Right kidney (tissue), 1 donor: ENCODE measurements around the gene ANO2.
"Not testable (repeated sequence)": the region's sequence is repeated elsewhere in the genome, so short reads cannot be mapped to it uniquely, and the experiment has no call there.

Experiments used
- DNase-seq: peaks from one replicate; pipeline ENCODE4 v3.0.0-alpha.2; 2016

ANO2 gene

GRCh38 chr12:5718680-5719079 is 226.4 kb downstream of the ANO2 start:
- DNase-seq: no peak

GRCh38 chr12:5718073-5718472 is 227.0 kb downstream of the ANO2 start:
- no peak for DNase-seq

GRCh38 chr12:5716976-5717375 is 228.1 kb downstream of the ANO2 start:
- no peak for DNase-seq

GRCh38 chr12:5716201-5716600 is 228.9 kb downstream of the ANO2 start:
- DNase-seq: no peak

- DNase-seq: no peak
These were observed 230.0 kb downstream of the ANO2 start for GRCh38 chr12:5715021-5715420.

- DNase-seq: no peak
These were observed 231.4 kb downstream of the ANO2 start for GRCh38 chr12:5713599-5714081.

- DNase-seq: no peak
These were observed 234.7 kb downstream of the ANO2 start for GRCh38 chr12:5710260-5710878.

- no peak for DNase-seq
These were observed 236.7 kb downstream of the ANO2 start for GRCh38 chr12:5708371-5708770.

- DNase-seq: no peak
These were observed 238.8 kb downstream of the ANO2 start for GRCh38 chr12:5706247-5706646.

- DNase-seq: no peak
These were observed 239.3 kb downstream of the ANO2 start for GRCh38 chr12:5705791-5706190.

- no peak for DNase-seq
These were observed 250.2 kb downstream of the ANO2 start for GRCh38 chr12:5694759-5695409.

- no peak for DNase-seq
These were observed 252.2 kb downstream of the ANO2 start for GRCh38 chr12:5692850-5693249.

GRCh38 chr12:5691943-5692342 is 253.1 kb downstream of the ANO2 start:
- DNase-seq: no peak

- DNase-seq: no peak
These were observed 254.8 kb downstream of the ANO2 start for GRCh38 chr12:5690240-5690639.

- DNase-seq: no peak
These were observed 255.3 kb downstream of the ANO2 start for GRCh38 chr12:5689773-5690172.

GRCh38 chr12:5688226-5688625 is 256.8 kb downstream of the ANO2 start:
- DNase-seq: no peak

GRCh38 chr12:5685935-5686334 is 259.1 kb downstream of the ANO2 start:
- no peak for DNase-seq

- DNase-seq: no peak
These were observed 260.1 kb downstream of the ANO2 start for GRCh38 chr12:5684989-5685388.

GRCh38 chr12:5682581-5682980 is 262.5 kb downstream of the ANO2 start:
- DNase-seq: no peak

GRCh38 chr12:5678176-5678575 is 266.9 kb downstream of the ANO2 start:
- no peak for DNase-seq

GRCh38 chr12:5669624-5670023 is 275.4 kb downstream of the ANO2 start:
- not testable (repeated sequence) for DNase-seq

GRCh38 chr12:5665615-5666014 is 279.4 kb downstream of the ANO2 start:
- DNase-seq: no peak

- no peak for DNase-seq
These were observed 283.2 kb downstream of the ANO2 start for GRCh38 chr12:5661811-5662210.

GRCh38 chr12:5660238-5660637 is 284.8 kb downstream of the ANO2 start:
- DNase-seq: no peak
